ENCODE results near the gene SRSF2.
"Not testable (repeated sequence)": the region's sequence is repeated elsewhere in the genome, so short reads cannot be mapped to it uniquely, and the experiment has no call there.

The SRSF2 gene

GRCh38 chr17:76701471-76701967 lies 35.6 kb downstream of the SRSF2 start:
- DNase-seq: no peak

GRCh38 chr17:76700617-76701470 lies 36.3 kb downstream of the SRSF2 start:
- DNase-seq: peak in 1 of 58 donors; percentile 24

GRCh38 chr17:76700270-76700616 lies 36.9 kb downstream of the SRSF2 start:
- no peak for DNase-seq

GRCh38 chr17:76698466-76698977 lies 38.6 kb downstream of the SRSF2 start:
- DNase-seq: not testable (repeated sequence)

DNA sequence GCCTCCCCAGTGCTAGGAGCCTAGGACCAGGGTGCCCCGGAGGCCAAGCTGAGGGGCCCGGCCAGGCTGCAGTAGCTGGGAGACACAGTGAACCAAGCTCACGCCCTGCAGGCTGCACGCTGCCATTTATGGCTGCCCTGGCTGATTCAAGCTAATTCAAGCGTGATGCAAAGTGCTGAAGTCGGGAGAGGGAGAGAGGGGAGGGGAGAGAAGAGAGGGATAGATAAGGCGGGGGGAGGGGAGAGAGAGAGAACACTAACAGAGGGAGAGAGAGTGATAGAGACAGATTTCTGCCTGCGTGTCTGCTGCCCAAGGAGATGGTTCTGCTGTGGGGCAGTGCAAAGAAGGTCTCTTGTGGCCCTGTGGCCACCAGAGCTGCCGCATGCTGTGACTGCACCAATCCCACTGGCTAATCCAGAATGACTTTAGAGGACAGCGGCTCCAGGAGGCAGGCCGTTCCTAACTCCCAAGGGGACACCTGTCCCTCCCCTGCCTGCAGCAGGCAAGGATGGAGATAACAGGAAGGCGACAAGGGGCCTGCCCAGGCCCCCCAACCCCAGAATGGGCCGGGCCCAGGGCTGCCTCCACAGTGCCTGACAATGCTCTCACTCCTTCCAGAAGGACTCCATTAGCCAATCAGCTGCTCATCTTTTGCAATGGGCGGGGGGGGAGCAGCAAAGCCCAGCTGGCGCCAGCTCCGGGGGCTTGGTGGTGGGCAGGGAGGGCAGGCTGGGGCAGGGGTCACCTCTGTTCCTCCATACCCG lies 39.2 kb downstream of the SRSF2 start:
- peak in 2 of 58 donors; percentile 11 to 13 for DNase-seq

GRCh38 chr17:76696763-76697701 lies 40.1 kb downstream of the SRSF2 start:
- no peak for DNase-seq

GRCh38 chr17:76695059-76695831 lies 41.9 kb downstream of the SRSF2 start:
- DNase-seq: no peak

DNA sequence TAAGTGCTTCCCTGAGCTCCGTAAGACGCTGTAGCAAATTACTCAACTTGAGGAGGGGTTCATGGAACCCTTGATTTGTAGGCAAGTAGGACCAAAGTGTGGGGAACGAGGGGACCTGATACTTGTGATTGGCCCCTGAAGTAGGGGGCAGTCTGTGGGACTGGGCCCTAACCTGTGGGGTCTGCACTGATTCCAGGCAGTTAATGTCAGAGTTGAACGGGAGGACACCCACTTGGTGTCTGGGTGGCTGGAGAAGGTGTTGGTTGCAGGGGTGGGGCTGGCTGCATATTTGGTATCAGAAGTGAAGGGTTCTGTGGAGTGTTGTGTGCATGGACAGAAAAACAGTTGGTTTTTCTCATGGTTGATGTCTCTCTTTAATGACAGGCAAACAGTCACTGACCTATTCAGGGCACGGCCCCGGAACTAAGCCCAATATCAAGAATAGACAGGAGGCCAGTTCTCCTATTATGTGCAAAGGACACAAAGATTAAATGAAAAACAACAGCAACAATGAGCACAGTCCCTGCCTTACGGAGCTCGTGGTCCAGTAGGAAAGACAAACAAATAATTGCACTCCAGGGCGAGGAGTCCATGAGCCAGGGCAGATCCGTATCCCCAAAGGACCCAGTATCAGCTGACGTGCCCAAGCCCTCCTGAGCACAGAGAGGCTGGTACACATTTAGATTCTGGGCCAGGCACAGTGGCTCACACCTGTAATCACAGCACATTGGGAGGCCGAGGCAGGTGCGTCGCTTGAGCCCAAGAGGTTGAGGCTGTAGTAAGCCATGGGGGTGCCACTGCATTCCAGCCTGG lies 45.5 kb downstream of the SRSF2 start:
- DNase-seq: no peak

- no peak for DNase-seq
Measured at GRCh38 chr17:76690596-76691280, 46.4 kb downstream of the SRSF2 start.

DNA sequence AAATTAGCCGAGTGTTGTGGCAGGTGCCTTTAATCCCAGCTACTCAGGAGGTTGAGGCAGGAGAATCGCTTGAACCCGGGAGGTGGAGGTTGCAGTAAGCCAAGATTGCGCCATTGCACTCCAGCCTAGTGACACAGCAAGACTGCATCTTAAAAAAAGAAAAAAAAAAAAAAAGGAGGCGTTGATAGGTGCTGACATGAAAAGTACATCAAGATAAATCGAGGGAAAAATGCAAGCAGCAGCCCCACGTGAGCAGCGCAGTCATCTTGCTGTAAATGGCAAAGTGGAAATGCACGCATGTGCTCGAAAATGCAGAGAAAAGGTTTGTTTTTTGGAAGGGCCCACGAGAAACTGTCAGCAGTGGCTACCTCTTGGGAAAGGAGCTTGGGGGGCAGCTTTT lies 47.3 kb downstream of the SRSF2 start:
- DNase-seq: no peak

DNA sequence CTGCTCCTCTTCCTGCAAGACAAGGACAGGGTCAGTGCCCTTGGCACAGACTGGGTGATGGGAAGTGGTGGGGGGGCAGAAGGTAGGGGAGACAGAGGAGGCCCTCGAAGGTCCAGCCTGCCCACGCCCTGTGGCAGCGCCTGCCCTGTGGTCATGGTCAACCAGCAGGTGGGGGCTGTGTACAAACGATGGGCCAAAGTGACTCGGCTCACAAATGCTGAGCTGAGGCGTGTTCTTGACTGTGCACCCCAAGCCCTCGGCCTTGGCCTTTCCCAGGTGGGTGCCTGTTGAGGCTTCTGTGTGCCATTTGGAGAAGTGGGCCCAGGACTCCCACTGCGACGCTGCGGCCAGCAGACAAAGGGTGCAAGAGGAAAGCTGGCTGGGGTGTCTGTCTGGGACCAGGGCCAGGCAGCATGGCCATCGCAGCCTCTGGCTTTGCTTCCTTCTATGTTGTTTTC lies 48.9 kb downstream of the SRSF2 start:
- peak in 1 of 58 donors; percentile 50 for DNase-seq

- DNase-seq: peak in 14 of 58 donors; percentile 14 to 62 (median 35)
Measured at GRCh38 chr17:76687298-76688164, 49.6 kb downstream of the SRSF2 start.

GRCh38 chr17:76686538-76687297 lies 50.4 kb downstream of the SRSF2 start:
- DNase-seq: peak in 1 of 58 donors; percentile 49

DNA sequence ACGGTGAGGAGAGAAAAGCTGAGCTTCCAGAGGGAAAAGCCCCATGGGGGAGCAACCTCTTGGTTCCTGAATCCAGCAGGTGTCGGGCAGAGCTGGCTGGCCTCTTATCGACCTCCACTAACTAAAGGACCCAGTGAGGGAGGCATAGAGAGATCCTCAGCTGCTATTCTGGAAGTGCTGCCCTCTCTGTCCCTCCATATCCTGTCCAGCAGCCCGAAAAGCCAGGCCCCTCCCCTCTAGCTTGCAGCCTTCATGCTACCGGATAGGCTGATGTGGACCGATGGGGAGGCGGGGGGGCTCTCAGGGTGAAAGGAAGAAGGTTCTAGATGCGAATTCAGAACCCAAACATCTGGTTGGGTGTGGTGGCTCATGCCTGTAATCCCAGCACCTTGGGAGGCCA lies 51.3 kb downstream of the SRSF2 start:
- no peak for DNase-seq

DNA sequence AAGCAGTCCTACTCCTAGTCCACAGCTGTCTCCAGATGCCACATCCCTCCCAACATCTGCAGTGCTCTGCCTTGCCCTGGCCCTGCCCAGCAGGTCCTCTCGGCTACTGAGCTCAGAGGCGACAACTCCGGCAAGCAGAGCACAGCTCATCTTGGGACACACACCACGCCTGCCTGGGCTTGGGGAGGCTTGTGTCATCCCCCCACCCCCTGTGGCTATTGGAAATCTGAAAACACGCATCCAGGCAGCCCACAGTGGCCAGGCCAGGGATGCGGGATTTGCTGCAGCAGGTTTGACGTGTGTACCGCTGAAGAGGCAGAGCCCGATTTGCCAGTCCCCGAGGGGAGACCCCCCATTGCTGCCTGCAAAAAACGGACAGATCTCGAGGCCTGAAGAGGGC lies 51.8 kb downstream of the SRSF2 start:
- no peak for DNase-seq

GRCh38 chr17:76684756-76685155 lies 52.4 kb downstream of the SRSF2 start:
- DNase-seq: no peak
